Ectodermal cell (in vitro differentiated cells): ENCODE results near the gene RIPOR3.

Experiments
- H3K27ac ChIP-seq: 2 replicates; pipeline ENCODE4 v1.7.0; 2013; ENCODE audit warnings: mild to moderate bottlenecking, low read depth, low read length; ENCODE audit not compliant: insufficient read depth, poor library complexity, severe bottlenecking
- H3K27me3 ChIP-seq: 2 replicates; pipeline ENCODE4 v1.7.0; 2013; ENCODE audit warnings: mild to moderate bottlenecking, low read length; ENCODE audit not compliant: insufficient read depth, control insufficient read depth, poor library complexity, severe bottlenecking
- H3K36me3 ChIP-seq: one replicate; pipeline ENCODE4 v1.7.0; 2013; ENCODE audit warnings: low read length; ENCODE audit not compliant: control insufficient read depth, insufficient read depth
- H3K4me1 ChIP-seq: one replicate; pipeline ENCODE4 v1.7.0; 2013; ENCODE audit warnings: low read length; ENCODE audit not compliant: control insufficient read depth, insufficient read depth
- H3K4me3 ChIP-seq: 2 replicates; pipeline ENCODE4 v1.7.0; 2013; ENCODE audit warnings: low read depth, low read length, control low read depth; ENCODE audit not compliant: insufficient read depth
- H3K9me3 ChIP-seq: 2 replicates; pipeline ENCODE4 v1.7.0; 2013; ENCODE audit warnings: mild to moderate bottlenecking, low read length, moderate library complexity; ENCODE audit not compliant: control insufficient read depth
- WGBS, 2 experiments: methylation state at CpG; one replicate each; pipeline ENCODE4 v1.1.7; 2013; ENCODE audit warnings: missing lambda C conversion rate in 2 of 2; 5-methylcytosine and 5-hydroxymethylcytosine counted together

Gene RIPOR3

GRCh38 chr20:50552979-50553378, 138.4 kb downstream of the RIPOR3 start:
- WGBS, 2 experiments: 97% methylated on average over 3 of the region's 3 CpGs
- no peaks in the 10 kb centered on the region for H3K27me3 ChIP-seq
- H3K4me3 ChIP-seq: no peak overlapping the region
- no peaks in the 10 kb centered on the region for H3K36me3 ChIP-seq
- no peaks in the 10 kb centered on the region for H3K4me1 ChIP-seq
- no peak overlapping the region for H3K27ac ChIP-seq
- no peaks in the 10 kb centered on the region for H3K9me3 ChIP-seq

GRCh38 chr20:50551288-50551687, 140.1 kb downstream of the RIPOR3 start:
- H3K9me3 ChIP-seq: no peaks in the 10 kb centered on the region
- no peak overlapping the region for H3K4me3 ChIP-seq
- WGBS, 2 experiments: 89 to 97% methylated on average over 3 to 4 of the region's 4 CpGs
- no peaks in the 10 kb centered on the region for H3K27me3 ChIP-seq
- H3K36me3 ChIP-seq: no peaks in the 10 kb centered on the region
- H3K4me1 ChIP-seq: no peaks in the 10 kb centered on the region
- no peak overlapping the region for H3K27ac ChIP-seq

GRCh38 chr20:50550531-50550930, 140.8 kb downstream of the RIPOR3 start:
- no peaks in the 10 kb centered on the region for H3K9me3 ChIP-seq
- H3K4me1 ChIP-seq: no peaks in the 10 kb centered on the region
- H3K4me3 ChIP-seq: no peak overlapping the region
- 94 to 95% methylated on average over 2 of the region's 2 CpGs for WGBS, 2 experiments
- no peaks in the 10 kb centered on the region for H3K27me3 ChIP-seq
- H3K36me3 ChIP-seq: no peaks in the 10 kb centered on the region
- no peak overlapping the region for H3K27ac ChIP-seq

GRCh38 chr20:50548396-50548795, 142.9 kb downstream of the RIPOR3 start:
- no peaks in the 10 kb centered on the region for H3K36me3 ChIP-seq
- no peak overlapping the region for H3K4me3 ChIP-seq
- no peak overlapping the region for H3K27ac ChIP-seq
- H3K4me1 ChIP-seq: no peaks in the 10 kb centered on the region
- WGBS, 2 experiments: 90 to 93% methylated on average over 5 of the region's 5 CpGs
- H3K27me3 ChIP-seq: no peaks in the 10 kb centered on the region
- H3K9me3 ChIP-seq: no peaks in the 10 kb centered on the region

GRCh38 chr20:50547964-50548363, 143.4 kb downstream of the RIPOR3 start:
- Histone ChIP-seq H3K9me3 (no peaks in the 10 kb centered on the region), H3K4me3 (no peak overlapping the region), H3K36me3 (no peaks in the 10 kb centered on the region), H3K27ac (no peak overlapping the region), H3K4me1 (no peaks in the 10 kb centered on the region), H3K27me3 (no peaks in the 10 kb centered on the region)
- 85 to 90% methylated on average over 6 of the region's 6 CpGs for WGBS, 2 experiments

- Histone ChIP-seq H3K27me3 (no peaks in the 10 kb centered on the region), H3K27ac (no peak overlapping the region), H3K4me1 (no peaks in the 10 kb centered on the region), H3K9me3 (no peaks in the 10 kb centered on the region), H3K36me3 (no peaks in the 10 kb centered on the region), H3K4me3 (no peak overlapping the region)
- WGBS, 2 experiments: 92 to 97% methylated on average over 2 to 5 of the region's 5 CpGs
These were observed 144.5 kb downstream of the RIPOR3 start for GRCh38 chr20:50546729-50547314.

GRCh38 chr20:50545126-50545525, 146.2 kb downstream of the RIPOR3 start:
- no peaks in the 10 kb centered on the region for H3K27me3 ChIP-seq
- H3K4me1 ChIP-seq: no peaks in the 10 kb centered on the region
- WGBS, 2 experiments: 89 to 90% methylated on average over 5 of the region's 5 CpGs
- H3K27ac ChIP-seq: no peak overlapping the region
- no peak overlapping the region for H3K4me3 ChIP-seq
- no peaks in the 10 kb centered on the region for H3K9me3 ChIP-seq
- no peaks in the 10 kb centered on the region for H3K36me3 ChIP-seq

GRCh38 chr20:50543326-50543725, 148.0 kb downstream of the RIPOR3 start:
- WGBS, 2 experiments: 92 to 97% methylated on average over 4 of the region's 5 CpGs
- H3K9me3 ChIP-seq: no peaks in the 10 kb centered on the region
- H3K27me3 ChIP-seq: no peaks in the 10 kb centered on the region
- no peak overlapping the region for H3K27ac ChIP-seq
- no peaks in the 10 kb centered on the region for H3K4me1 ChIP-seq
- H3K36me3 ChIP-seq: no peaks in the 10 kb centered on the region
- no peak overlapping the region for H3K4me3 ChIP-seq

- Histone ChIP-seq H3K27ac (no peak overlapping the region), H3K36me3 (no peaks in the 10 kb centered on the region), H3K4me1 (no peaks in the 10 kb centered on the region), H3K27me3 (no peaks in the 10 kb centered on the region), H3K9me3 (no peaks in the 10 kb centered on the region), H3K4me3 (no peak overlapping the region)
- 93 to 94% methylated on average over 5 of the region's 5 CpGs for WGBS, 2 experiments
These were observed 149.7 kb downstream of the RIPOR3 start for GRCh38 chr20:50541606-50542041.

GRCh38 chr20:50540620-50541605, 150.4 kb downstream of the RIPOR3 start:
- 96 to 97% methylated on average over 14 of the region's 14 CpGs for WGBS, 2 experiments
- H3K9me3 ChIP-seq: no peaks in the 10 kb centered on the region
- H3K27ac ChIP-seq: no peak overlapping the region

More at GRCh38 chr20:50540620-50541605, 150.4 kb downstream of the RIPOR3 start:
- Histone ChIP-seq H3K36me3 (no peaks in the 10 kb centered on the region), H3K27me3 (no peaks in the 10 kb centered on the region), H3K4me3 (no peak overlapping the region), H3K4me1 (no peaks in the 10 kb centered on the region)
